ENCODE data around the gene ELK3. TPM values are rescaled to one million over a fixed set of nuclear protein-coding genes. Genes with fewer than 3 reads are reported as not detected.
A peak's percentile ranks its signal among the peaks of the same experiment; 100 is the strongest.

The ELK3 gene
- total RNA-seq, 3 donors from 2014 or later: 13.9 to 28.5 (median 16.5) TPM

- H3K36me3 ChIP-seq: no peaks in the 10 kb centered on the region
- intact Hi-C loops (cut with DNase I; ENCODE audit: low total_unique reads): no loop called here
- DNase-seq (ENCODE audit: low spot score in 2 of 2): no peak
- no peaks in the 10 kb centered on the region for H3K9me3 ChIP-seq
- H3K27me3 ChIP-seq: no peaks in the 10 kb centered on the region
- peak overlapping the region; percentile 60 to 90 for H3K27ac ChIP-seq
- H3K4me3 ChIP-seq: no peak overlapping the region
- TF ChIP-seq CTCF (IDR thresholded peaks at IDR 0.05) (no peak), POLR2AphosphoS5 (IDR thresholded peaks at IDR 0.05) (no peak), POLR2A (IDR thresholded peaks at IDR 0.05) (no peak)
- H3K4me1 ChIP-seq: peaks cover 12 to 13% of the 10 kb centered on the region in 2 donors
Measured at GRCh38 chr12:96241431-96241830, 47.3 kb downstream of the ELK3 start.

GRCh38 chr12:96241846-96242256 lies 47.7 kb downstream of the ELK3 start:
- Histone ChIP-seq H3K4me1 (peaks cover 8% of the 10 kb centered on the region in 2 donors), H3K4me3 (no peak overlapping the region), H3K9me3 (no peaks in the 10 kb centered on the region), H3K27me3 (no peaks in the 10 kb centered on the region), H3K27ac (peak overlapping the region; percentile 60 to 90), H3K36me3 (no peaks in the 10 kb centered on the region)
- TF ChIP-seq CTCF (IDR thresholded peaks at IDR 0.05) (no peak), POLR2AphosphoS5 (IDR thresholded peaks at IDR 0.05) (peak in 1 of 3 donors; percentile 43), POLR2A (IDR thresholded peaks at IDR 0.05) (no peak)
- intact Hi-C loops (cut with DNase I; ENCODE audit: low total_unique reads): no loop called here
- DNase-seq (ENCODE audit: low spot score in 2 of 2): no peak

GRCh38 chr12:96242597-96242996 lies 48.4 kb downstream of the ELK3 start:
- no peaks in the 10 kb centered on the region for H3K27me3 ChIP-seq
- no peak for DNase-seq (ENCODE audit: low spot score in 2 of 2)
- H3K36me3 ChIP-seq: no peaks in the 10 kb centered on the region
- intact Hi-C loops (cut with DNase I; ENCODE audit: low total_unique reads): no loop called here
- peak overlapping the region; percentile 60 to 90 for H3K27ac ChIP-seq
- H3K4me1 ChIP-seq: peaks cover under 1% of the 10 kb centered on the region in 2 donors
- H3K9me3 ChIP-seq: no peaks in the 10 kb centered on the region
- no peak overlapping the region for H3K4me3 ChIP-seq
- TF ChIP-seq POLR2A (IDR thresholded peaks at IDR 0.05) (no peak), POLR2AphosphoS5 (IDR thresholded peaks at IDR 0.05) (no peak), CTCF (IDR thresholded peaks at IDR 0.05) (no peak)

- intact Hi-C loops (cut with DNase I; ENCODE audit: low total_unique reads): loop anchor here (5.0 kb wide), 1 partner anchor 503 kb away; no protein-coding TSS in a partner anchor
- Histone ChIP-seq H3K27ac (peak overlapping the region in 1 of 2 donors; percentile 38), H3K4me3 (no peak overlapping the region), H3K9me3 (no peaks in the 10 kb centered on the region), H3K4me1 (no peaks in the 10 kb centered on the region), H3K36me3 (no peaks in the 10 kb centered on the region), H3K27me3 (no peaks in the 10 kb centered on the region)
- no peak for DNase-seq (ENCODE audit: low spot score in 2 of 2)
- TF ChIP-seq CTCF (IDR thresholded peaks at IDR 0.05) (no peak), POLR2AphosphoS5 (IDR thresholded peaks at IDR 0.05) (no peak), POLR2A (IDR thresholded peaks at IDR 0.05) (no peak)
Measured at GRCh38 chr12:96244826-96245225, 50.7 kb downstream of the ELK3 start.

GRCh38 chr12:96246926-96247505 lies 52.8 kb downstream of the ELK3 start:
- H3K36me3 ChIP-seq: no peaks in the 10 kb centered on the region
- intact Hi-C loops (cut with DNase I; ENCODE audit: low total_unique reads): loop anchor here (5.0 kb wide), 1 partner anchor 505 kb away; no protein-coding TSS in a partner anchor
- no peak for DNase-seq (ENCODE audit: low spot score in 2 of 2)

More at GRCh38 chr12:96246926-96247505, 52.8 kb downstream of the ELK3 start:
- Histone ChIP-seq H3K27ac (no peak overlapping the region), H3K27me3 (no peaks in the 10 kb centered on the region), H3K4me1 (no peaks in the 10 kb centered on the region), H3K9me3 (no peaks in the 10 kb centered on the region), H3K4me3 (no peak overlapping the region)
- TF ChIP-seq CTCF (IDR thresholded peaks at IDR 0.05): no peak
- TF ChIP-seq POLR2AphosphoS5 (IDR thresholded peaks at IDR 0.05): no peak
- no peak for TF ChIP-seq POLR2A (IDR thresholded peaks at IDR 0.05)
